SK-N-SH (cell line): ENCODE results near the gene MAMDC4. TPM values are rescaled to one million over a fixed set of nuclear protein-coding genes. Genes with fewer than 3 reads are reported as not detected.

Source experiments
- CTCF ChIA-PET: fragments of 300-600, 350-600 bp; formaldehyde crosslinking; extraction: SDS; loops from one replicate; lab custom pipeline; 2021; lab: Yijun Ruan, JAX
- POLR2A ChIA-PET: fragments of 350-600 bp; sonication (Branson Sonifier 250); formaldehyde crosslinking; extraction: SDS; loops from one replicate; lab custom pipeline; 2020; ENCODE audit warnings: antibody characterized with exemption, inconsistent platforms; lab: Yijun Ruan, JAX
- DNase-seq: peaks from one replicate; pipeline ENCODE4 v3.0.0; 2012
- H2AFZ ChIP-seq: fragments of 200-600 bp; sonication (generic); 2 replicates; pipeline ENCODE4 v1.8.1; 2016; ENCODE audit warnings: antibody characterized with exemption, mild to moderate bottlenecking, low read depth
- H3F3A ChIP-seq: fragments of 200-600 bp; sonication (generic); replicated peaks from 2 replicates; pipeline ENCODE3; 2016; ENCODE audit warnings: antibody characterized with exemption, mild to moderate bottlenecking; ENCODE audit not compliant: insufficient read depth
- H3K27ac ChIP-seq, 2 experiments: fragments of 200-500 bp in 1 of 2; fragments of 200-600 bp in 1 of 2; sonication (Bioruptor generic) in 1 of 2; sonication (generic), shearing (Covaris generic) in 1 of 2; 2 replicates each; pipeline versions ENCODE4 v1.5.1 to v1.6.1; 2014 to 2016; ENCODE audit warnings: low read depth in 2 of 2, inconsistent platforms in 1 of 2, low read length in 1 of 2, mild to moderate bottlenecking in 1 of 2, mixed read lengths in 1 of 2
- H3K27me3 ChIP-seq: fragments of 200-600 bp; sonication (generic), shearing (Covaris generic); 2 replicates; pipeline ENCODE4 v1.6.1; 2016; ENCODE audit warnings: mixed run types; ENCODE audit not compliant: insufficient read depth
- H3K36me3 ChIP-seq, 2 experiments: fragments of 200-500 bp in 1 of 2; fragments of 200-600 bp in 1 of 2; sonication (Bioruptor generic) in 1 of 2; sonication (generic) in 1 of 2; replicated peaks in 1 of 2; 2 replicates each; pipeline versions ENCODE3 to v1.5.1; 2014 to 2016; ENCODE audit warnings: low read length in 1 of 2, mild to moderate bottlenecking in 1 of 2; ENCODE audit not compliant: insufficient read depth in 2 of 2, control insufficient read depth in 1 of 2
- H3K4me1 ChIP-seq, 2 experiments: fragments of 200-500 bp in 1 of 2; fragments of 200-600 bp in 1 of 2; sonication (Bioruptor generic) in 1 of 2; sonication (generic), shearing (Covaris generic) in 1 of 2; 2 replicates each; pipeline versions ENCODE4 v1.5.1 to v1.6.1; 2014 to 2016; ENCODE audit warnings: low read depth in 1 of 2, low read length in 1 of 2, mixed run types in 1 of 2; ENCODE audit not compliant: insufficient read depth in 2 of 2, control insufficient read depth in 1 of 2
- H3K4me2 ChIP-seq: fragments of 200-600 bp; sonication (generic), shearing (Covaris generic); 2 replicates; pipeline ENCODE4 v1.6.1; 2017; ENCODE audit warnings: mixed run types
- H3K4me3 ChIP-seq, 2 experiments: fragments of 200-500 bp in 1 of 2; fragments of 200-600 bp in 1 of 2; sonication (Bioruptor generic) in 1 of 2; sonication (generic), shearing (Covaris generic) in 1 of 2; 2 replicates each; pipeline versions ENCODE4 v1.5.1 to v1.8.1; 2014 to 2016; ENCODE audit warnings: low read depth in 2 of 2, inconsistent platforms in 1 of 2, low read length in 1 of 2, mild to moderate bottlenecking in 1 of 2, mixed read lengths in 1 of 2, moderate library complexity in 1 of 2
- H3K79me2 ChIP-seq: fragments of 200-600 bp; sonication (generic); 2 replicates; pipeline ENCODE4 v1.8.1; 2017; ENCODE audit warnings: mild to moderate bottlenecking; ENCODE audit not compliant: insufficient read depth
- H3K9ac ChIP-seq: fragments of 200-600 bp; sonication (generic); 2 replicates; pipeline ENCODE4 v1.6.1; 2017; ENCODE audit warnings: mixed run types
- H3K9me2 ChIP-seq: fragments of 200-600 bp; sonication (generic); 2 replicates; pipeline ENCODE4 v1.6.1; 2017; ENCODE audit warnings: mixed run types
- H3K9me3 ChIP-seq: fragments of 200-600 bp; sonication (generic); 2 replicates; pipeline ENCODE4 v1.6.1; 2017; ENCODE audit warnings: mixed run types, mild to moderate bottlenecking, moderate library complexity
- H4K20me1 ChIP-seq: fragments of 200-600 bp; sonication (generic); 2 replicates; pipeline ENCODE4 v1.6.1; 2017; ENCODE audit warnings: mild to moderate bottlenecking, mixed run types; ENCODE audit not compliant: insufficient read depth
- CHD2 ChIP-seq: fragments of 150-350 bp; IDR thresholded peaks from 2 replicates; pipeline ENCODE4 v1.6.1; 2018; ENCODE audit warnings: low read length; ENCODE audit not compliant: partially characterized antibody
- EP300 ChIP-seq, 2 experiments: IDR thresholded peaks; 2 replicates each; pipeline versions ENCODE4 v1.4.0 to v1.6.1; 2012; ENCODE audit warnings: borderline replicate concordance in 1 of 2, low read depth in 1 of 2, low read length in 1 of 2
- FOXM1 ChIP-seq: IDR thresholded peaks from 2 replicates; pipeline ENCODE4 v1.4.0; 2012; ENCODE audit warnings: low read depth, mild to moderate bottlenecking
- GABPA ChIP-seq: IDR thresholded peaks from 2 replicates; pipeline ENCODE4 v1.4.0; 2012; ENCODE audit warnings: low read depth, mild to moderate bottlenecking
- JUND ChIP-seq: IDR thresholded peaks from 2 replicates; pipeline ENCODE4 v1.4.0; 2012
- MXI1 ChIP-seq: IDR thresholded peaks from 2 replicates; pipeline ENCODE4 v1.6.1; 2012; ENCODE audit warnings: mild to moderate bottlenecking, low read depth, low read length, improper control_type of control experiment
- NFIC ChIP-seq: IDR thresholded peaks from 2 replicates; pipeline ENCODE4 v1.4.0; 2012; ENCODE audit warnings: borderline replicate concordance
- NRF1 ChIP-seq: IDR thresholded peaks from 2 replicates; pipeline ENCODE4 v1.6.1; 2012; ENCODE audit warnings: low read depth, mild to moderate bottlenecking, low read length
- POLR2AphosphoS5 ChIP-seq: IDR thresholded peaks from 2 replicates; pipeline ENCODE4 v1.6.1; 2012; ENCODE audit warnings: low read depth, low read length
- RAD21 ChIP-seq: IDR thresholded peaks from 2 replicates; pipeline ENCODE4 v1.6.1; 2012; ENCODE audit warnings: mild to moderate bottlenecking, low read length
- RXRA ChIP-seq: IDR thresholded peaks from 2 replicates; pipeline ENCODE4 v1.4.0; 2012; ENCODE audit warnings: low read depth, mild to moderate bottlenecking, borderline replicate concordance
- SIN3A ChIP-seq: IDR thresholded peaks from 2 replicates; pipeline ENCODE4 v1.6.1; 2012; ENCODE audit warnings: low read depth, mild to moderate bottlenecking, low read length, moderate library complexity, borderline replicate concordance
- YY1 ChIP-seq: IDR thresholded peaks from 2 replicates; pipeline ENCODE4 v1.4.0; 2012; ENCODE audit warnings: low read depth, mild to moderate bottlenecking
- WGBS: methylation state at CpG from one replicate; pipeline ENCODE4 v1.1.6; 2017; ENCODE audit warnings: low lambda C conversion rate; 5-methylcytosine and 5-hydroxymethylcytosine counted together
- polyA plus RNA-seq, 3 experiments: library from polyadenylated mRNA; depleted of rRNA; stranded (reverse); fragments of >200 nt; gene quantifications; 2 replicates each; pipeline ENCODE4 v1.2.3, GENCODE V29; 2012
- TF ChIP-seq, protein P1 (sequence below): IDR thresholded peaks from 2 replicates; pipeline ENCODE4 v1.6.1; 2012; ENCODE audit warnings: mild to moderate bottlenecking, low read depth, low read length, moderate library complexity
- TF ChIP-seq, protein P2 (sequence below): fragments of 200-600 bp; sonication (generic); IDR thresholded peaks from 2 replicates; pipeline ENCODE4 v1.6.1; 2017; ENCODE audit warnings: antibody characterized with exemption, mild to moderate bottlenecking, moderate library complexity
- TF ChIP-seq, protein P3 (sequence below): fragments of 150-350 bp; IDR thresholded peaks from 2 replicates; pipeline ENCODE4 v1.6.1; 2017; ENCODE audit warnings: antibody characterized with exemption, low read length, low read depth, borderline replicate concordance

MAMDC4 gene
- polyA plus RNA-seq, 1 of the 3 experiments (the other 2 are of a cell fraction): 4.2 TPM

DNA sequence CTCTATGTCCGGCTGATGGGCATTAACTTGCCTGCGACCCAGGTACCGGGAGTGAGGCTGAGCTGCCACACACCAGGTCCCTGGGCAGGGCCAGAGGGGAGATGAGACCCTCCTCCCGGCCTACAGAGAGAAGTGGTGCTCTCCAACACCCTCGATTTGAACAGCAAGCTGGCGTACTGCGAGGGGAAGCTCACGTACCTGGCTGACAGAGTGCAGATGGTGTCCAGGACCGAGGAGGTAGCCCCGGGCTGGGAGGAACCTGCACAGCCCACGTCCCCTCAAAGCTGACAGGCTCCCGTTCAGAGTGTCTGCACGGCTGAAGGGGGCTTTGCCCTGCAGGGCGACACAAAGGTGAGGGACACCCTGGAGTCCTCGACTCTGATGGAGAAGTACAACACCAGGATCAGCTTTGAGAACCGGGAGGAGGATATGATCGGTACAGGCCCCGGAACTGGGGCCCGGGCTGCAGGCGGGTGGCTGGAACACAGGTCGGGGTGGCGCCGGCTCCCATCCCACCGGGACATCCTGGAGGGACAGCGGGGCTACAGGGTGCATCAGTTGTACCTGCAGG is 45.4 kb upstream of the MAMDC4 start:
- no peaks in the 10 kb centered on the region for H3K9me3 ChIP-seq
- no peak for DNase-seq
- peak overlapping the region; percentile 69 for H3K9ac ChIP-seq
- H3K4me1 ChIP-seq: peaks cover 20 to 22% of the 10 kb centered on the region in 2 experiments; a peak in 3 of 4 replicates
- H4K20me1 ChIP-seq: peaks cover 23% of the 10 kb centered on the region
- WGBS: 50% methylated on average over 14 of the region's 25 CpGs
- peak overlapping the region in 1 of 2 experiments; percentile 86; a peak in 1 of 4 replicates for H3K27ac ChIP-seq
- 0 out of 2 replicates have a peak overlapping the region, but pooled peaks have one; percentile 79 for H2AFZ ChIP-seq
- H3K9me2 ChIP-seq: no peaks in the 10 kb centered on the region
- TF ChIP-seq EP300 (IDR thresholded peaks at IDR 0.05; ENCODE audit: borderline replicate concordance in 1 of 2, low read depth in 1 of 2, low read length in 1 of 2) (no peak), RXRA (no peak), RAD21 (no peak), FOXM1 (no peak), NRF1 (no peak), POLR2AphosphoS5 (no peak), MXI1 (no peak), SIN3A (no peak), CHD2 (no peak), JUND (no peak), GABPA (no peak), NFIC (no peak), YY1 (no peak)
- TF ChIP-seq, protein P1, sequence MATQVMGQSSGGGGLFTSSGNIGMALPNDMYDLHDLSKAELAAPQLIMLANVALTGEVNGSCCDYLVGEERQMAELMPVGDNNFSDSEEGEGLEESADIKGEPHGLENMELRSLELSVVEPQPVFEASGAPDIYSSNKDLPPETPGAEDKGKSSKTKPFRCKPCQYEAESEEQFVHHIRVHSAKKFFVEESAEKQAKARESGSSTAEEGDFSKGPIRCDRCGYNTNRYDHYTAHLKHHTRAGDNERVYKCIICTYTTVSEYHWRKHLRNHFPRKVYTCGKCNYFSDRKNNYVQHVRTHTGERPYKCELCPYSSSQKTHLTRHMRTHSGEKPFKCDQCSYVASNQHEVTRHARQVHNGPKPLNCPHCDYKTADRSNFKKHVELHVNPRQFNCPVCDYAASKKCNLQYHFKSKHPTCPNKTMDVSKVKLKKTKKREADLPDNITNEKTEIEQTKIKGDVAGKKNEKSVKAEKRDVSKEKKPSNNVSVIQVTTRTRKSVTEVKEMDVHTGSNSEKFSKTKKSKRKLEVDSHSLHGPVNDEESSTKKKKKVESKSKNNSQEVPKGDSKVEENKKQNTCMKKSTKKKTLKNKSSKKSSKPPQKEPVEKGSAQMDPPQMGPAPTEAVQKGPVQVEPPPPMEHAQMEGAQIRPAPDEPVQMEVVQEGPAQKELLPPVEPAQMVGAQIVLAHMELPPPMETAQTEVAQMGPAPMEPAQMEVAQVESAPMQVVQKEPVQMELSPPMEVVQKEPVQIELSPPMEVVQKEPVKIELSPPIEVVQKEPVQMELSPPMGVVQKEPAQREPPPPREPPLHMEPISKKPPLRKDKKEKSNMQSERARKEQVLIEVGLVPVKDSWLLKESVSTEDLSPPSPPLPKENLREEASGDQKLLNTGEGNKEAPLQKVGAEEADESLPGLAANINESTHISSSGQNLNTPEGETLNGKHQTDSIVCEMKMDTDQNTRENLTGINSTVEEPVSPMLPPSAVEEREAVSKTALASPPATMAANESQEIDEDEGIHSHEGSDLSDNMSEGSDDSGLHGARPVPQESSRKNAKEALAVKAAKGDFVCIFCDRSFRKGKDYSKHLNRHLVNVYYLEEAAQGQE: no peak
- TF ChIP-seq, protein P2, sequence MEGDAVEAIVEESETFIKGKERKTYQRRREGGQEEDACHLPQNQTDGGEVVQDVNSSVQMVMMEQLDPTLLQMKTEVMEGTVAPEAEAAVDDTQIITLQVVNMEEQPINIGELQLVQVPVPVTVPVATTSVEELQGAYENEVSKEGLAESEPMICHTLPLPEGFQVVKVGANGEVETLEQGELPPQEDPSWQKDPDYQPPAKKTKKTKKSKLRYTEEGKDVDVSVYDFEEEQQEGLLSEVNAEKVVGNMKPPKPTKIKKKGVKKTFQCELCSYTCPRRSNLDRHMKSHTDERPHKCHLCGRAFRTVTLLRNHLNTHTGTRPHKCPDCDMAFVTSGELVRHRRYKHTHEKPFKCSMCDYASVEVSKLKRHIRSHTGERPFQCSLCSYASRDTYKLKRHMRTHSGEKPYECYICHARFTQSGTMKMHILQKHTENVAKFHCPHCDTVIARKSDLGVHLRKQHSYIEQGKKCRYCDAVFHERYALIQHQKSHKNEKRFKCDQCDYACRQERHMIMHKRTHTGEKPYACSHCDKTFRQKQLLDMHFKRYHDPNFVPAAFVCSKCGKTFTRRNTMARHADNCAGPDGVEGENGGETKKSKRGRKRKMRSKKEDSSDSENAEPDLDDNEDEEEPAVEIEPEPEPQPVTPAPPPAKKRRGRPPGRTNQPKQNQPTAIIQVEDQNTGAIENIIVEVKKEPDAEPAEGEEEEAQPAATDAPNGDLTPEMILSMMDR: no peak
- TF ChIP-seq, protein P3, sequence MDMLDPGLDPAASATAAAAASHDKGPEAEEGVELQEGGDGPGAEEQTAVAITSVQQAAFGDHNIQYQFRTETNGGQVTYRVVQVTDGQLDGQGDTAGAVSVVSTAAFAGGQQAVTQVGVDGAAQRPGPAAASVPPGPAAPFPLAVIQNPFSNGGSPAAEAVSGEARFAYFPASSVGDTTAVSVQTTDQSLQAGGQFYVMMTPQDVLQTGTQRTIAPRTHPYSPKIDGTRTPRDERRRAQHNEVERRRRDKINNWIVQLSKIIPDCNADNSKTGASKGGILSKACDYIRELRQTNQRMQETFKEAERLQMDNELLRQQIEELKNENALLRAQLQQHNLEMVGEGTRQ: no peak
- CTCF ChIA-PET: interaction anchor here (0.9 to 2.3 kb wide), 7 partner anchors 8 to 222 kb away, joined by 3 to 15 read pairs (median 4); partner anchors contain the start of gene AJM1
- H3K4me3 ChIP-seq: peak overlapping the region; percentile 79 to 96
- H3F3A ChIP-seq: no peaks in the 10 kb centered on the region
- H3K27me3 ChIP-seq: no peaks in the 10 kb centered on the region
- H3K4me2 ChIP-seq: peak overlapping the region; percentile 96
- POLR2A ChIA-PET: interaction anchor here (0.7 to 3.2 kb wide), 4 partner anchors 8 to 41 kb away, joined by 3 to 10 read pairs (median 4); partner anchors contain the start of gene AJM1
- H3K79me2 ChIP-seq: peaks cover 38% of the 10 kb centered on the region
- peaks cover 8 to 17% of the 10 kb centered on the region in 2 experiments for H3K36me3 ChIP-seq
